ENCODE results near the gene DDX53.

The DDX53 gene

GRCh38 chrX:22999696-23000223 lies at the start of gene DDX53:
Gene DDX53, plus strand, starts transcription at chrX:22999960. Its CDS starts 98 bp downstream, at chrX:23000058.
- DNase-seq: no peak

- DNase-seq: no peak
Measured at GRCh38 chrX:22950269-22951266, 49.2 kb upstream of the DDX53 start.

GRCh38 chrX:22952010-22952409 lies 47.8 kb upstream of the DDX53 start:
- DNase-seq: no peak

GRCh38 chrX:22958250-22958649 lies 41.5 kb upstream of the DDX53 start:
- DNase-seq: no peak

GRCh38 chrX:22959204-22959920 lies 40.4 kb upstream of the DDX53 start:
- DNase-seq: no peak

- no peak for DNase-seq
Measured at GRCh38 chrX:22963196-22963595, 36.6 kb upstream of the DDX53 start.

GRCh38 chrX:22968494-22968893 lies 31.3 kb upstream of the DDX53 start:
- no peak for DNase-seq

- no peak for DNase-seq
Measured at GRCh38 chrX:22969411-22969810, 30.3 kb upstream of the DDX53 start.

- DNase-seq: no peak
Measured at GRCh38 chrX:22970861-22971260, 28.9 kb upstream of the DDX53 start.

GRCh38 chrX:22974616-22975015 lies 25.1 kb upstream of the DDX53 start:
- DNase-seq: no peak

- DNase-seq: no peak
Measured at GRCh38 chrX:22975786-22976185, 24.0 kb upstream of the DDX53 start.

GRCh38 chrX:22985958-22986357 lies 13.8 kb upstream of the DDX53 start:
- no peak for DNase-seq

GRCh38 chrX:22987452-22987851 lies 12.3 kb upstream of the DDX53 start:
- DNase-seq: no peak

GRCh38 chrX:23003116-23003515 lies 3.4 kb downstream of the DDX53 start:
- no peak for DNase-seq

- no peak for DNase-seq
Measured at GRCh38 chrX:23008431-23009099, 8.8 kb downstream of the DDX53 start.

GRCh38 chrX:23012162-23012561 lies 12.4 kb downstream of the DDX53 start:
- no peak for DNase-seq

- DNase-seq: no peak
Measured at GRCh38 chrX:23012636-23013035, 12.9 kb downstream of the DDX53 start.

- DNase-seq: no peak
Measured at GRCh38 chrX:23013366-23013765, 13.6 kb downstream of the DDX53 start.

- DNase-seq: no peak
Measured at GRCh38 chrX:23031600-23031999, 31.8 kb downstream of the DDX53 start.

GRCh38 chrX:23035493-23035892 lies 35.7 kb downstream of the DDX53 start:
- no peak for DNase-seq

GRCh38 chrX:23046443-23046842 lies 46.7 kb downstream of the DDX53 start:
- DNase-seq: no peak

GRCh38 chrX:23048806-23049573 lies 49.2 kb downstream of the DDX53 start:
- no peak for DNase-seq

All from NCI-H2171 (cell line).